ENCODE results near the gene BSDC1.

The BSDC1 gene

DNA sequence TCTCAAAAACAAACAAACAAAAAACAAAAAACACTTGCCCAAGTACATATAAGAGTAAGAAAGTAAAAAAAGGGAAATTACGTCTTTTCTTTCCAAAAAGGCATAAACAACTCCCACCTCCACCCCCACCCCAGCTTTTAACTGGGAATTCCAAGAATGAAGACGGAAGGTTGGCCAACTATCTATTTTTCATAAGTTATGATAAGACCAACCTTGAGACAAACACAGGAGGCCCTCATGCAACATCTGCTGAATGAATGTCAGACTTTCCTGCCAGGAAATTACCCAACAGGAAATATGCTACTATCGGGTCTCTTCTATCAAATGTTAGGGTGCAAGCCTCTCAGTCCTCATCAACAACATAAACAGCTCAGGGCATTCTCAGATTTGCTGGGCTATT is 1.9 kb downstream of the BSDC1 start:
- Histone ChIP-seq H3K4me2 (ENCODE audit: low read length) (no peak overlapping the region), H3K4me3 (ENCODE audit: low read length) (no peak overlapping the region), H3K9me3 (replicated peaks; ENCODE audit: low read length) (no peaks in the 10 kb centered on the region), H3K4me1 (ENCODE audit: control insufficient read depth, insufficient read depth, low read length) (peaks cover 10% of the 10 kb centered on the region), H3K9ac (ENCODE audit: low read depth, low read length) (no peak overlapping the region), H3K36me3 (ENCODE audit: insufficient read depth, low read length) (peaks cover 40% of the 10 kb centered on the region), H3K27me3 (ENCODE audit: control insufficient read depth, insufficient read depth, low read length) (no peaks in the 10 kb centered on the region)

- H3K4me1 ChIP-seq (ENCODE audit: control insufficient read depth, insufficient read depth, low read length), result peaks cover 10% of the 10 kb centered on the region
- H3K27me3 ChIP-seq (ENCODE audit: control insufficient read depth, insufficient read depth, low read length), result no peaks in the 10 kb centered on the region
- no peak overlapping the region for H3K4me3 ChIP-seq (ENCODE audit: low read length)
- H3K9ac ChIP-seq (ENCODE audit: low read depth, low read length), result no peak overlapping the region
- peaks cover 49% of the 10 kb centered on the region for H3K36me3 ChIP-seq (ENCODE audit: insufficient read depth, low read length)
- H3K4me2 ChIP-seq (ENCODE audit: low read length), result no peak overlapping the region
- no peaks in the 10 kb centered on the region for H3K9me3 ChIP-seq (replicated peaks; ENCODE audit: low read length)
These were observed 3.1 kb downstream of the BSDC1 start for GRCh38 chr1:32390904-32391870.

- no peak overlapping the region for H3K9ac ChIP-seq (ENCODE audit: low read depth, low read length)
- H3K4me1 ChIP-seq (ENCODE audit: control insufficient read depth, insufficient read depth, low read length), result peaks cover 9% of the 10 kb centered on the region
- H3K4me2 ChIP-seq (ENCODE audit: low read length), result no peak overlapping the region
- peaks cover 72% of the 10 kb centered on the region for H3K36me3 ChIP-seq (ENCODE audit: insufficient read depth, low read length)
- no peak overlapping the region for H3K4me3 ChIP-seq (ENCODE audit: low read length)
- H3K27me3 ChIP-seq (ENCODE audit: control insufficient read depth, insufficient read depth, low read length), result no peaks in the 10 kb centered on the region
- H3K9me3 ChIP-seq (replicated peaks; ENCODE audit: low read length), result no peaks in the 10 kb centered on the region
These were observed 5.6 kb downstream of the BSDC1 start for GRCh38 chr1:32388641-32389040.

GRCh38 chr1:32386676-32387392 is 7.4 kb downstream of the BSDC1 start:
- Histone ChIP-seq H3K4me2 (ENCODE audit: low read length) (no peak overlapping the region), H3K9me3 (replicated peaks; ENCODE audit: low read length) (no peaks in the 10 kb centered on the region), H3K4me3 (ENCODE audit: low read length) (no peak overlapping the region), H3K27me3 (ENCODE audit: control insufficient read depth, insufficient read depth, low read length) (no peaks in the 10 kb centered on the region), H3K4me1 (ENCODE audit: control insufficient read depth, insufficient read depth, low read length) (no peaks in the 10 kb centered on the region), H3K9ac (ENCODE audit: low read depth, low read length) (no peak overlapping the region), H3K36me3 (ENCODE audit: insufficient read depth, low read length) (peaks cover 81% of the 10 kb centered on the region)

DNA sequence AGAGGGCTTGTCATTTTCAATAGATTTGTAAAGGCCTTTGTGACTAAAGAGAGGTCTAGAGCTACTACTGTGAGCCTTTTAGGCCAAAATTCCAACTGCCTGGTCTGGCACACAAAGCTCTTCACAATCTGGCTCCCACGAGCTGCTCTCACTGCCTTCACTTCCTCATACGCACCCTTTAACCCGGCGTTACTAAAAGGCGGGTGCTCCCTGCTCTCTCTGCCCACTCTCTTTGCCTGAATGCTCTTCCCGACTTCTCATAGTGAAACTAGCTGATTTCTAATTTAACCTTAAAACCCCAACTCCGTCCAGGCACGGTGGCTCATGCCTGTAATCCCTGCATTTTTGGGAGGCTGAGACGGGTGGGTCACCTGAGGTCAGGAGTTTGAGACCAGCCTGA is 14.2 kb downstream of the BSDC1 start:
- Histone ChIP-seq H3K9me3 (replicated peaks; ENCODE audit: low read length) (no peaks in the 10 kb centered on the region), H3K4me2 (ENCODE audit: low read length) (no peak overlapping the region), H3K36me3 (ENCODE audit: insufficient read depth, low read length) (peaks cover 84% of the 10 kb centered on the region)

DNA sequence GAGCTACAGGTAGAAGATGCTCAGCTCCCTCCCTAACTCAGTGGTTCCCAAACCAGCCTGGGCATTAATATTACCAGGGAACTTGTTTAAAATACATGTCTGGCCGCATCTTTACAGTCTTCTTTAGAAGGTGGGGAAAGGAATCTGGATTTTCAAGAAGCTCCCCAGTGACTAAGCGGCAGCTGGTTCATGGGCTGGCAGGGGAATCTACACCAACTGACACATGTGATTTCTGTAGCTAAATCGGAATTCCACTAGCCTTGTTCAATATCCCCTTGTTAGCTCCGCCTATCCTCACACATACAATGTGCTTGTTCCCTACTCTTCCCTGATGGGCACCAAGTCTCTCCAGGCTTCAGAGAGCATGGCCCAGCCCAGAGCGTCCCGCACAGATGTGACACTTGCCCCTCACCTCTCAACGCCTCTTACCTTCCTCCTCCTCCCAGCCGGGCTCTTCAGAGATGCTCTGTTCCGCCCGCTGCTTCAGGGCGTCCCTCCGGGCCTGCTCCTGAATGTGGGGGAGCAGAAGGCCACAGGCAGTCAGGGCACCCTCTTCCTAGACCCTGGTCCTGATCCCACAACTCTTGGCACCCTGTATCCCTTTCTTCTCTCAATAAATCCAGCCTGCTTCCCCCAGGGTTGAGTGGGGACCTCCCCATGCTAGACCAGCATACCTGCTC is 16.6 kb downstream of the BSDC1 start:
- Histone ChIP-seq H3K4me3 (ENCODE audit: low read length) (no peak overlapping the region), H3K4me2 (ENCODE audit: low read length) (no peak overlapping the region), H3K4me1 (ENCODE audit: control insufficient read depth, insufficient read depth, low read length) (no peaks in the 10 kb centered on the region), H3K9me3 (replicated peaks; ENCODE audit: low read length) (no peaks in the 10 kb centered on the region), H3K9ac (ENCODE audit: low read depth, low read length) (no peak overlapping the region), H3K36me3 (ENCODE audit: insufficient read depth, low read length) (peaks cover 78% of the 10 kb centered on the region), H3K27me3 (ENCODE audit: control insufficient read depth, insufficient read depth, low read length) (no peaks in the 10 kb centered on the region)

More for the DNA sequence above, 14.2 kb downstream of the BSDC1 start:
- no peaks in the 10 kb centered on the region for H3K4me1 ChIP-seq (ENCODE audit: control insufficient read depth, insufficient read depth, low read length)
- H3K27me3 ChIP-seq (ENCODE audit: control insufficient read depth, insufficient read depth, low read length), result no peaks in the 10 kb centered on the region
- no peak overlapping the region for H3K4me3 ChIP-seq (ENCODE audit: low read length)
- no peak overlapping the region for H3K9ac ChIP-seq (ENCODE audit: low read depth, low read length)

GRCh38 chr1:32376199-32376598 is 18.0 kb downstream of the BSDC1 start:
- Histone ChIP-seq H3K27me3 (ENCODE audit: control insufficient read depth, insufficient read depth, low read length) (no peaks in the 10 kb centered on the region), H3K9me3 (replicated peaks; ENCODE audit: low read length) (no peaks in the 10 kb centered on the region), H3K36me3 (ENCODE audit: insufficient read depth, low read length) (peaks cover 75% of the 10 kb centered on the region), H3K4me2 (ENCODE audit: low read length) (no peak overlapping the region), H3K4me1 (ENCODE audit: control insufficient read depth, insufficient read depth, low read length) (no peaks in the 10 kb centered on the region), H3K4me3 (ENCODE audit: low read length) (no peak overlapping the region), H3K9ac (ENCODE audit: low read depth, low read length) (no peak overlapping the region)

GRCh38 chr1:32373996-32374592 is 20.1 kb downstream of the BSDC1 start:
- peaks cover 63% of the 10 kb centered on the region for H3K36me3 ChIP-seq (ENCODE audit: insufficient read depth, low read length)
- no peaks in the 10 kb centered on the region for H3K27me3 ChIP-seq (ENCODE audit: control insufficient read depth, insufficient read depth, low read length)
- H3K4me2 ChIP-seq (ENCODE audit: low read length), result no peak overlapping the region
- no peak overlapping the region for H3K9ac ChIP-seq (ENCODE audit: low read depth, low read length)
- no peak overlapping the region for H3K4me3 ChIP-seq (ENCODE audit: low read length)
- H3K4me1 ChIP-seq (ENCODE audit: control insufficient read depth, insufficient read depth, low read length), result no peaks in the 10 kb centered on the region
- H3K9me3 ChIP-seq (replicated peaks; ENCODE audit: low read length), result no peaks in the 10 kb centered on the region

GRCh38 chr1:32372149-32372756 is 22.0 kb downstream of the BSDC1 start:
- no peak overlapping the region for H3K9ac ChIP-seq (ENCODE audit: low read depth, low read length)
- no peaks in the 10 kb centered on the region for H3K27me3 ChIP-seq (ENCODE audit: control insufficient read depth, insufficient read depth, low read length)
- no peak overlapping the region for H3K4me3 ChIP-seq (ENCODE audit: low read length)
- no peaks in the 10 kb centered on the region for H3K4me1 ChIP-seq (ENCODE audit: control insufficient read depth, insufficient read depth, low read length)
- peaks cover 64% of the 10 kb centered on the region for H3K36me3 ChIP-seq (ENCODE audit: insufficient read depth, low read length)
- H3K9me3 ChIP-seq (replicated peaks; ENCODE audit: low read length), result no peaks in the 10 kb centered on the region
- no peak overlapping the region for H3K4me2 ChIP-seq (ENCODE audit: low read length)

- H3K27me3 ChIP-seq (ENCODE audit: control insufficient read depth, insufficient read depth, low read length), result no peaks in the 10 kb centered on the region
- no peak overlapping the region for H3K4me2 ChIP-seq (ENCODE audit: low read length)
- no peak overlapping the region for H3K9ac ChIP-seq (ENCODE audit: low read depth, low read length)
- no peaks in the 10 kb centered on the region for H3K9me3 ChIP-seq (replicated peaks; ENCODE audit: low read length)
- no peak overlapping the region for H3K4me3 ChIP-seq (ENCODE audit: low read length)
- no peaks in the 10 kb centered on the region for H3K4me1 ChIP-seq (ENCODE audit: control insufficient read depth, insufficient read depth, low read length)
- peaks cover 65% of the 10 kb centered on the region for H3K36me3 ChIP-seq (ENCODE audit: insufficient read depth, low read length)
These were observed 26.2 kb downstream of the BSDC1 start for GRCh38 chr1:32367912-32368635.

Data from skeletal muscle satellite cell (primary cell).